Memory B cell (primary cell): ENCODE measurements around the gene RBAK.
"Not testable (repeated sequence)": the region's sequence is repeated elsewhere in the genome, so short reads cannot be mapped to it uniquely, and the experiment has no call there.

Experiments
- ATAC-seq: fragments of 150-1000 bp; cut with Tn5 transposase; 2 replicates; pipeline ENCODE4 v1.10.0; 2021; ENCODE audit warnings: low read depth, mild to moderate bottlenecking, moderate library complexity
- DNase-seq, 2 donors: peaks; one replicate each; pipeline ENCODE4 v3.0.0; 2022; ENCODE audit warnings: low spot score in 2 of 2
- H3K27ac Mint-ChIP-seq: one replicate; pipeline ENCODE4 v1.8.0; 2022; ENCODE audit warnings: mild to moderate bottlenecking, moderate library complexity, mixed read lengths
- H3K27me3 Mint-ChIP-seq: one replicate; pipeline ENCODE4 v1.8.0; 2022; ENCODE audit warnings: mixed read lengths
- H3K36me3 Mint-ChIP-seq: one replicate; pipeline ENCODE4 v1.8.0; 2022; ENCODE audit warnings: mild to moderate bottlenecking, mixed read lengths
- H3K4me1 Mint-ChIP-seq: one replicate; pipeline ENCODE4 v1.8.0; 2022; ENCODE audit warnings: mixed read lengths
- H3K4me3 Mint-ChIP-seq: one replicate; pipeline ENCODE4 v1.8.0; 2022; ENCODE audit warnings: mild to moderate bottlenecking, moderate library complexity, mixed read lengths
- H3K9me3 Mint-ChIP-seq: one replicate; pipeline ENCODE4 v1.8.0; 2022; ENCODE audit warnings: mixed read lengths

Gene RBAK

GRCh38 chr7:5045558-5046396 lies at the start of gene RBAK:
TSS of gene RBAK (plus strand) at chr7:5045860. CDS start at chr7:5048077, 2,217 bp downstream.
- H3K4me1 Mint-ChIP-seq, result peaks cover 12% of the 10 kb centered on the region
- ATAC-seq, result peak; percentile 100
- peaks cover 1% of the 10 kb centered on the region for H3K9me3 Mint-ChIP-seq

DNA sequence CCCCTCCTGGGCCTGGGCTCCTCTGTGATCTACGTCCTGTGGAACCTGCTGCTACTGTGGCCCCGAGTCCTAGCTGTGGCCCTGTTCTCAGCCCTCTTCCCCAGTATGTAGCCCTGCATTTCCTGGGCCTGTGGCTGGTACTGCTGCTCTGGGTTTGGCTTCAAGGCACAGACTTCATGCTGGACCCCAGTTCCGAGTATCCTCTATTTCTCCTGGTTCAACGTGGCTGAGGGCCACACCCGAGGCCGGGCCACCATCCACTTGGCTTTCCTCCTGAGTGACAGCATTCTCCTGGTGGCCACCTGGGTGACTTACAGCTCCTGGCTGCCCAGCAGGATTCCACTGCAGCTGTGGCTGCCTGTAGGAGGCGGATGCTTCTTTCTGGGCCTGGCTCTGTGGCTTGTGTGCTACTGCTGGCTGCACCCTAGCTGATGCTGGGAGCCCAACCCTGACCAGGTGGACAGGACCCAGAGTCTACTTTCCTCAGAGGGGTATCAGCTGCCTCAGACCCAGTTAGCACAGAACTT lies 48.9 kb upstream of the RBAK start:
- DNase-seq (no peak), ATAC-seq (no peak)
- H3K4me3 Mint-ChIP-seq, result no peak overlapping the region
- H3K27me3 Mint-ChIP-seq, result no peaks in the 10 kb centered on the region
- H3K36me3 Mint-ChIP-seq, result peaks cover 45% of the 10 kb centered on the region
- H3K9me3 Mint-ChIP-seq, result no peaks in the 10 kb centered on the region
- no peak overlapping the region for H3K27ac Mint-ChIP-seq
- peaks cover 3% of the 10 kb centered on the region for H3K4me1 Mint-ChIP-seq

More at GRCh38 chr7:5045558-5046396, at the start of gene RBAK:
- Mint-ChIP-seq H3K4me3 (peak within 1 kb of the TSS; percentile 98), H3K27me3 (no peaks in the 10 kb centered on the region), H3K36me3 (peaks cover 18% of the 10 kb centered on the region), H3K27ac (peak within 1 kb of the TSS; percentile 95)
- DNase-seq, result peak; percentile 75 to 80

DNA sequence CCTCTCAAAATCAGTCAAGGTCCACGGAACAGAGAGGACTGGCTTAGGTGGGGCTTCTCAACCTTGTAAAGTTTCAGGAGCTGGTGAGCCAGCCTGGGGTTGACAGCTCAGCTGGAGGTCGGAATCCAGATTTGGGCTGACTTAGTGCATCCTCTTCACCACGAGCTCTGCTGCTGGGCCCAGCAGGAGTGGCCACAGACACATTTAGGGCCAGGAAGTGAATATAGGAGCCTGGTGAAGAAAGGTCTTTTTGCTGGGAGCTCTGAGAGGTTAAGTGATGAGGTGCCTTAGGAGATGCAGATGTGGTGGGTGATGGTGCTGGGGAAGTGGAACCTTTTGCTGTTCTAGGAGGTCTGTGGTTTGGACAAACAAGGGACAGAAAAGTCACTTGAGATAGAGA lies 47.4 kb upstream of the RBAK start:
- H3K9me3 Mint-ChIP-seq, result no peaks in the 10 kb centered on the region
- no peaks in the 10 kb centered on the region for H3K27me3 Mint-ChIP-seq
- peaks cover 44% of the 10 kb centered on the region for H3K36me3 Mint-ChIP-seq
- DNase-seq (no peak), ATAC-seq (no peak)
- no peak overlapping the region for H3K4me3 Mint-ChIP-seq
- H3K4me1 Mint-ChIP-seq, result peaks cover 3% of the 10 kb centered on the region
- peak overlapping the region; percentile 4 for H3K27ac Mint-ChIP-seq

DNA sequence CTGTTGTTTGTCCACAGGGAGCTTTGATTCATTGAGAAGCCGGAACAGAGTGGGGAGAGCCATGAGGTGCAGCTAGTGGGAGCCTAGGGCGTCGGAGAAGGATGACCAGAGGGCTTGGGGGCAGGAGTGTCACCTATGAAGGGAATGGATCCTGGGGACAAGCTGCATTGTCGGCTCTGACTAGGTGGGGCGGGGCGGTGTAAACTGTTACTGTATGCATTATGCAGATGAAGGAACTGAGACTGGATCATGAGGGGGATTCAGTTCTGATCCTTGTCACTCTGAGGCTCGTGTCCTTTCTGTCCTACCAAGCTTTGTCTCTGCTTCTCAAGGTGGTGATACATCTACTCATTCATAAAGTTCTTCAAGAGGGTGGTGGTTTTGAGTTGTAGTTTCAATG lies 46.8 kb upstream of the RBAK start:
- no peak for ATAC-seq
- Mint-ChIP-seq H3K9me3 (no peaks in the 10 kb centered on the region), H3K27ac (peak overlapping the region; percentile 4), H3K27me3 (no peaks in the 10 kb centered on the region), H3K36me3 (peaks cover 46% of the 10 kb centered on the region), H3K4me3 (no peak overlapping the region), H3K4me1 (peaks cover 3% of the 10 kb centered on the region)
- DNase-seq, result no peak

DNA sequence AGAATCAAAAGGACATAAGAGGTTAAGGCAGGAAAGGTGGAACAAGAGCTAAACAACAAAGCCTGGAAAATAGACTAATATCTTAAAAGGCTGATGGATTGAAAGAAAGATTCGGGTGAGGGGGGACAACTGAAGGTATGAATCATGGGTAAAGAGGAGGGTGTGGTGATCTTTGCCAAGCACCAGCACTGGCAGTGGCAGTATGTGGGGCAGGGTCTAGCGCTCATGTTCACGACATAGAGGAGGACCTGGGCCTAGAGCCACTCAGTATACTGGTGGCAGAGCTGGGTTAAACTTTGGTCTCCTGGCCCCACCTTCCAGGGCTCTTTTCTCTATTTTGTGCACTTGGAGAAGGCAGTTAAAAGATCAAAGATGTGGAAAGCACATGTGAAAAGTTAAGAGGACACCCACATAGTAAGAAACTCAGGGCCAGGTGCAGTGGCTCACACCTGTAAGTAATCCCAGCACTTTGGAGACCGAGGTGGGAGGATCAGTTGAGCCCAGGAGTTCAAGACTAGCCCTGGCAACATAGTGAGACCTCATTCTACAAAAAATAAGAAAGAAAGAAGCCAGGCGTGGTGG lies 46.2 kb upstream of the RBAK start:
- ATAC-seq, result no peak
- peaks cover 3% of the 10 kb centered on the region for H3K4me1 Mint-ChIP-seq
- no peak overlapping the region for H3K27ac Mint-ChIP-seq
- H3K4me3 Mint-ChIP-seq, result no peak overlapping the region
- peaks cover 50% of the 10 kb centered on the region for H3K36me3 Mint-ChIP-seq
- no peak for DNase-seq
- H3K27me3 Mint-ChIP-seq, result no peaks in the 10 kb centered on the region
- no peaks in the 10 kb centered on the region for H3K9me3 Mint-ChIP-seq

- no peaks in the 10 kb centered on the region for H3K9me3 Mint-ChIP-seq
- no peaks in the 10 kb centered on the region for H3K27me3 Mint-ChIP-seq
- peak overlapping the region; percentile 7 for H3K27ac Mint-ChIP-seq
- no peak overlapping the region for H3K4me3 Mint-ChIP-seq
- no peak for ATAC-seq
- peaks cover 3% of the 10 kb centered on the region for H3K4me1 Mint-ChIP-seq
- peaks cover 49% of the 10 kb centered on the region for H3K36me3 Mint-ChIP-seq
- no peak for DNase-seq
Observed at GRCh38 chr7:5001003-5001402, 44.7 kb upstream of the RBAK start.

DNA sequence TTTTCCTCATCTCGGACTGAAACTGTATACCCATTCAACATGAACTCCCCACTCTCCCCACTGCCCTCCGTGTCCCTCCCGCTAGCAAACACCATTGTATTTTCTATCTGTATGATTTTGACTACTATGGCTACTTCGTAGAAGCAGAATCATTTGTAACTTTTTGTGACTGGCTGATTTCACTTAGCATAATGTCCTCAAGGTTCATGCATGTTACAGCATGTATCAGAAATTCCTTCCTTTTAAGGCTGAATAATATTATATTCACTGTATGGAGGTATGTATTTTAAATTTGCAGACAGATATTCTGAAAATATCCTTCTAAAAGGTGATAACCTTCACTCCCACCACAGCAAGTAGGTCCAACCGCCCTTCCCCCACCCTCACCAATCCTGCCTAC lies 43.7 kb upstream of the RBAK start:
- H3K27ac Mint-ChIP-seq, result no peak overlapping the region
- no peak overlapping the region for H3K4me3 Mint-ChIP-seq
- H3K4me1 Mint-ChIP-seq, result peaks cover 3% of the 10 kb centered on the region
- H3K27me3 Mint-ChIP-seq, result no peaks in the 10 kb centered on the region
- peaks cover 46% of the 10 kb centered on the region for H3K36me3 Mint-ChIP-seq
- no peak for ATAC-seq
- DNase-seq, result no peak
- no peaks in the 10 kb centered on the region for H3K9me3 Mint-ChIP-seq

DNA sequence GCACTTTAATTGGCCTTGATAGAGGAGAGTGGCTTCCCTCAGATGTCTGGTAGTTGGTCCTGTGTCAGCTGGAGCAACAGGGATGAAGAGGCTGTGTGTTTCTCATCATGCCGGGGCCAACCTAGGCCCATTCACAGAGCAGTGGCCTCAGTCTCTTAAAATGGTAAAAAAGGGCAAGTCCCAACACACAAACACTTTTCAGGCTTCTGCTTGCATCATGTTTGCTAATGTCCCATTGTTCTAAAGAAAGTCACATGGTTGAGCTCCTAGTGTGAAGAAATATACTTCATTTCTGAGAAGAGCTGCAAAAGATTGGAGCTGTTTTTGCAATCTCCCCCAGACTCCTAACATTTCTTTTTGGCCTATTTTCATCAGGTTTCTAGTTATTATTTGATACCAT lies 40.6 kb upstream of the RBAK start:
- DNase-seq (no peak), ATAC-seq (no peak)
- H3K4me3 Mint-ChIP-seq, result no peak overlapping the region
- no peaks in the 10 kb centered on the region for H3K4me1 Mint-ChIP-seq
- H3K9me3 Mint-ChIP-seq, result peaks cover 4% of the 10 kb centered on the region
- H3K36me3 Mint-ChIP-seq, result peaks cover 46% of the 10 kb centered on the region
- no peak overlapping the region for H3K27ac Mint-ChIP-seq
- H3K27me3 Mint-ChIP-seq, result no peaks in the 10 kb centered on the region

GRCh38 chr7:5012985-5013384 lies 32.7 kb upstream of the RBAK start:
- no peak for ATAC-seq
- H3K27ac Mint-ChIP-seq, result no peak overlapping the region
- peaks cover 8% of the 10 kb centered on the region for H3K9me3 Mint-ChIP-seq
- H3K36me3 Mint-ChIP-seq, result peaks cover 26% of the 10 kb centered on the region
- no peak overlapping the region for H3K4me3 Mint-ChIP-seq
- H3K27me3 Mint-ChIP-seq, result no peaks in the 10 kb centered on the region
- no peaks in the 10 kb centered on the region for H3K4me1 Mint-ChIP-seq
- no peak for DNase-seq

DNA sequence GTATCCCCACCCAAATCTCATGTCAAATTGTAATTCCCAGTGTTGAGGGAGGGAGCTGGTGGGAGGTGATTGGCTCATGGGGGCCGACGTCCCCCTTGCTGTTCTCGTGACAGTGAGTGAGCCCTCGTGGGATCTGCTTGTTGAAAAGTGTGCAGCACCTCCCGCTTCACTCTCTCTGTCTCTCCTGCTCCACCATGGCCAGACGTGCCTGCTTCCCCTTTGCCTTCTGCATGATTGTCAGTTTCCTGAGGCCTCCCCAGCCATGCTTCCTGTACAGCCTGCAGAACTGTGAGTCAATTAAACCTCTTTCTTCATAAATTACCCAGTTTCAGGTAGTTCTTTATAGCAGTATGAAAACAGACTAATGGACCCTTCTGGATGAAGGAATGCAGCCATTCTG lies 29.7 kb upstream of the RBAK start:
- not testable (repeated sequence) for ATAC-seq, H3K9me3 Mint-ChIP-seq, H3K27ac Mint-ChIP-seq, H3K4me3 Mint-ChIP-seq, H3K27me3 Mint-ChIP-seq, H3K4me1 Mint-ChIP-seq, DNase-seq
- peaks cover 21% of the 10 kb centered on the region for H3K36me3 Mint-ChIP-seq

DNA sequence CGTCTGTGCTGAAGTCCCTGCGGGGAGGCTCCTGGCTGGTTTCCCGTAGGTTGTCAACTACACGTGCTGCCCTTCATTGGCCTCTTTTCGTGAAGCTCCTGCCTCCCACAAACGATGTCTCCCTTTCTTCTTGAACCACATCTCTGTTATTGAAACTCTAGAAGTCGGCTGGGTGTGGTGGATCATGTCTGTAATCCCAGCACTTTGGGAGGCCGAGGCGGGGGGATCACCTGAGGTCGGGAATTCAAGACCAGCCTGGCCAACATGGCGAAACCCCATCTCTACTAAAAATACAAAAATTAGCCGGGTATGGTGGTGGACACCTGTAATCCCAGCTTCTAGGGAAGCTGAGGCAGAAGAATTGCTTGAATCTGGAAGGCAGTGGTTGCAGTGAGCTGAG lies 28.0 kb upstream of the RBAK start:
- ATAC-seq, H3K4me1 Mint-ChIP-seq, H3K27ac Mint-ChIP-seq, H3K4me3 Mint-ChIP-seq, H3K9me3 Mint-ChIP-seq, DNase-seq, H3K27me3 Mint-ChIP-seq: not testable (repeated sequence)
- H3K36me3 Mint-ChIP-seq, result peaks cover 21% of the 10 kb centered on the region

GRCh38 chr7:5020098-5020497 lies 25.6 kb upstream of the RBAK start:
- H3K4me3 Mint-ChIP-seq, result no peak overlapping the region
- peaks cover 4% of the 10 kb centered on the region for H3K9me3 Mint-ChIP-seq
- peaks cover 30% of the 10 kb centered on the region for H3K36me3 Mint-ChIP-seq
- no peak overlapping the region for H3K27ac Mint-ChIP-seq
- no peak for ATAC-seq
- DNase-seq, result no peak
- no peaks in the 10 kb centered on the region for H3K27me3 Mint-ChIP-seq
- H3K4me1 Mint-ChIP-seq, result no peaks in the 10 kb centered on the region

DNA sequence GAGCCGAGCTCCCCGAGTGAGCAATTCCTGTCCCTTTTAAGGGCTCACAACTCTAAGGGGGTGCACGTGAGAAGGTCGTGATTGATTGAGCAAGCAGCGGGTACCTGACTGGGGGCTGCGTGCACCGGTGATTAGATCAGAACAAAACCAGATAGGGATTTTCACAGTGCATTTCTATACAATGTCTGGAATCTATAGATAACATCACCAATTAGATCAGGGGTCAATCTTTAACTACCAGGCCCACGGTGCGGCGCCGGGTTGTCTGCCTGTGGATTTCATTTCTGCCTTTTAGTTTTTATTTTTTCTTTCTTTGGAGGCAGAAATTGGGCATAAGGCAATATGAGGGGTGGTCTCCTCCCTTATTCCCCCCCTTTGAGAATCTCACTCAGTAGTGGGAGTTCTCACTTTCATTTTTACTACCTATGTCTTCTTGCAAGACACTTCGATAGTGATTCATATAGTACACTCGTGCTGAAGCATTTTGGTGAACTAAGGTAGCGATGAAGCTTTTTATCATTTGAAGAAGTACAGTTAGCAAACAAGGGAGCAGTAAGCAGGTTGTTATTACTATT lies 24.6 kb upstream of the RBAK start:
- DNase-seq, H3K4me3 Mint-ChIP-seq, ATAC-seq, H3K27me3 Mint-ChIP-seq, H3K4me1 Mint-ChIP-seq, H3K9me3 Mint-ChIP-seq, H3K27ac Mint-ChIP-seq: not testable (repeated sequence)
- peaks cover 30% of the 10 kb centered on the region for H3K36me3 Mint-ChIP-seq

DNA sequence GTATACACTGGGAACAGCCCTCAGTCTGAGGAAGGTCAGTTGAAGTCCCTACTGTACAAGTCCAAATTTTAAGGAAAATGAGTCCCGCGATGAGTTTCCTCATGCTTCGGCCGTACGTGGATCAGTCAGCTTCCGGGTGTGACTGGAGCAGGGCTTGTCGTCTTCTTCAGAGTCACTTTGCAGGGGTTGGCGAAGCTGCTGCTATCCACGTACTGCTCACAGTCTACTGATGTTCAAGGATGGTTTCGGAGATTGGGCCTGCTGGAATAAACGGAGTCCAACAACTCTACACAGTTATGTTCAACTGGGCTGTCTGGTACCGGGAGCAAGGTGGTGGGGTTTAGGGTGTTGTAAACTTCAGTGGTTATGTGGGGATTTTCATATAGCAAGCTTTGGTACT lies 22.0 kb upstream of the RBAK start:
- H3K4me3 Mint-ChIP-seq, ATAC-seq, H3K4me1 Mint-ChIP-seq, H3K27ac Mint-ChIP-seq, H3K27me3 Mint-ChIP-seq, DNase-seq: not testable (repeated sequence)
- H3K9me3 Mint-ChIP-seq, result peaks cover 16% of the 10 kb centered on the region
- H3K36me3 Mint-ChIP-seq, result peaks cover 47% of the 10 kb centered on the region
